Hepatocyte (in vitro differentiated cells): Measurements from ENCODE around the gene PLXNB1. TPM values are rescaled to one million over a fixed set of nuclear protein-coding genes. Genes with fewer than 3 reads are reported as not detected.

Source experiments
- DNase-seq: peaks from one replicate; pipeline ENCODE4 v3.0.0-alpha.2; 2016; ENCODE audit warnings: low spot score
- H2AFZ ChIP-seq: fragments of 200-600 bp; sonication (generic); 2 replicates; pipeline ENCODE4 v1.6.0; 2016; ENCODE audit warnings: antibody characterized with exemption, mild to moderate bottlenecking
- H3K27ac ChIP-seq: fragments of 200-600 bp; sonication (generic); 2 replicates; pipeline ENCODE4 v1.5.1; 2016; ENCODE audit warnings: mild to moderate bottlenecking
- H3K27me3 ChIP-seq: fragments of 200-600 bp; sonication (generic); 2 replicates; pipeline ENCODE4 v1.6.1; 2016
- H3K36me3 ChIP-seq: fragments of 200-600 bp; sonication (generic); replicated peaks from 2 replicates; pipeline ENCODE4 v1.5.1; 2016; ENCODE audit warnings: low read depth; ENCODE audit not compliant: insufficient read depth
- H3K4me1 ChIP-seq: fragments of 200-600 bp; sonication (generic); 2 replicates; pipeline ENCODE4 v1.5.1; 2016; ENCODE audit warnings: mild to moderate bottlenecking, moderate library complexity; ENCODE audit not compliant: insufficient read depth
- H3K4me2 ChIP-seq: fragments of 200-600 bp; sonication (generic); 2 replicates; pipeline ENCODE4 v1.6.0; 2016
- H3K4me3 ChIP-seq: fragments of 200-600 bp; sonication (generic); 2 replicates; pipeline ENCODE4 v1.5.1; 2016; ENCODE audit warnings: mild to moderate bottlenecking
- H3K79me2 ChIP-seq: fragments of 200-600 bp; sonication (generic); 2 replicates; pipeline ENCODE4 v1.6.0; 2017; ENCODE audit warnings: mild to moderate bottlenecking
- H3K9me2 ChIP-seq: fragments of 200-600 bp; sonication (generic); replicated peaks from 2 replicates; pipeline ENCODE4 v1.6.0; 2017; ENCODE audit warnings: mild to moderate bottlenecking; ENCODE audit not compliant: insufficient read depth
- H3K9me3 ChIP-seq: fragments of 200-600 bp; sonication (generic); 2 replicates; pipeline ENCODE4 v1.5.1; 2016; ENCODE audit warnings: low read depth, mild to moderate bottlenecking
- H4K20me1 ChIP-seq: fragments of 200-600 bp; sonication (generic); 2 replicates; pipeline ENCODE4 v1.6.0; 2016; ENCODE audit warnings: mild to moderate bottlenecking; ENCODE audit not compliant: insufficient read depth, poor library complexity, severe bottlenecking
- CTCF ChIP-seq: fragments of 200-600 bp; sonication (generic); IDR thresholded peaks from 2 replicates; pipeline ENCODE4 v1.5.1; 2016; ENCODE audit warnings: antibody characterized with exemption, mild to moderate bottlenecking; ENCODE audit not compliant: poor library complexity
- EZH2 ChIP-seq: fragments of 200-600 bp; sonication (generic); IDR thresholded peaks from 2 replicates; pipeline ENCODE4 v1.6.1; 2016; ENCODE audit warnings: antibody characterized with exemption, mild to moderate bottlenecking, borderline replicate concordance
- EZH2phosphoT487 ChIP-seq: fragments of 200-600 bp; sonication (generic); IDR thresholded peaks from one replicate; pipeline ENCODE4 v1.6.1; 2018; ENCODE audit warnings: antibody characterized with exemption, mild to moderate bottlenecking, low read depth, moderate library complexity; ENCODE audit not compliant: unreplicated experiment, severe bottlenecking
- WGBS: methylation state at CpG from one replicate; pipeline ENCODE4 v1.1.6; 2016; ENCODE audit warnings: low lambda C conversion rate; ENCODE audit errors: missing lambda C conversion rate; 5-methylcytosine and 5-hydroxymethylcytosine counted together
- polyA plus RNA-seq: library from polyadenylated mRNA; unstranded; fragments of >200 nt; fragmentation: Nextera tagmentation; extraction: Ambion mirVana; gene quantifications from 2 replicates; pipeline ENCODE4 v1.2.1, GENCODE V29; 2016
- total RNA-seq: library from RNA; depleted of rRNA; stranded (reverse); fragments of >200 nt; gene quantifications from 2 replicates; pipeline ENCODE4 v1.2.3, GENCODE V29; 2014

Gene PLXNB1
- total and polyA plus RNA-seq, 2 experiments from 2014 or later, result 71.3 to 74.5 TPM

- H3K9me3 ChIP-seq, result no peaks in the 10 kb centered on the region
- no peaks in the 10 kb centered on the region for H3K79me2 ChIP-seq
- no peak overlapping the region for H3K4me2 ChIP-seq
- H2AFZ ChIP-seq, result no peak overlapping the region
- 96% methylated on average over 27 of the region's 31 CpGs for WGBS
- H4K20me1 ChIP-seq, result no peaks in the 10 kb centered on the region
- H3K36me3 ChIP-seq, result no peaks in the 10 kb centered on the region
- no peaks in the 10 kb centered on the region for H3K9me2 ChIP-seq
- no peaks in the 10 kb centered on the region for H3K27me3 ChIP-seq
- H3K4me3 ChIP-seq, result no peak overlapping the region
- no peaks in the 10 kb centered on the region for H3K4me1 ChIP-seq
- no peak overlapping the region for H3K27ac ChIP-seq
- TF ChIP-seq CTCF (no peak), EZH2 (no peak), EZH2phosphoT487 (no peak)
- no peak for DNase-seq
Measured at GRCh38 chr3:48409291-48410201, 20.3 kb downstream of the PLXNB1 start.

- H3K79me2 ChIP-seq, result no peaks in the 10 kb centered on the region
- no peaks in the 10 kb centered on the region for H3K36me3 ChIP-seq
- H4K20me1 ChIP-seq, result no peaks in the 10 kb centered on the region
- 96% methylated on average over 4 of the region's 4 CpGs for WGBS
- H2AFZ ChIP-seq, result no peak overlapping the region
- TF ChIP-seq EZH2phosphoT487, result no peak
- TF ChIP-seq CTCF, result no peak
- TF ChIP-seq EZH2, result no peak
- H3K4me2 ChIP-seq, result no peak overlapping the region
- H3K9me3 ChIP-seq, result no peaks in the 10 kb centered on the region
- no peaks in the 10 kb centered on the region for H3K4me1 ChIP-seq
- no peaks in the 10 kb centered on the region for H3K9me2 ChIP-seq
- no peak overlapping the region for H3K4me3 ChIP-seq
- no peaks in the 10 kb centered on the region for H3K27me3 ChIP-seq
- H3K27ac ChIP-seq, result no peak overlapping the region
- no peak for DNase-seq
Measured at GRCh38 chr3:48408823-48409281, 21.0 kb downstream of the PLXNB1 start.

- WGBS, result 93% methylated on average over 8 of the region's 8 CpGs
- no peaks in the 10 kb centered on the region for H3K9me3 ChIP-seq
- no peak overlapping the region for H3K4me2 ChIP-seq
- H3K4me1 ChIP-seq, result no peaks in the 10 kb centered on the region
- H3K79me2 ChIP-seq, result no peaks in the 10 kb centered on the region
- H3K4me3 ChIP-seq, result no peak overlapping the region
- no peak overlapping the region for H2AFZ ChIP-seq
- H3K9me2 ChIP-seq, result no peaks in the 10 kb centered on the region
- DNase-seq, result no peak
- no peaks in the 10 kb centered on the region for H4K20me1 ChIP-seq
- no peak overlapping the region for H3K27ac ChIP-seq
- no peaks in the 10 kb centered on the region for H3K27me3 ChIP-seq
- H3K36me3 ChIP-seq, result no peaks in the 10 kb centered on the region
- no peak for TF ChIP-seq EZH2
Measured at GRCh38 chr3:48407542-48408099, 22.3 kb downstream of the PLXNB1 start.
